Activated B cell treated with CpG ODN at 0.5 μM for 24 hours (primary cell): ENCODE data around the gene NLGN4X. TPM values are rescaled to one million over a fixed set of nuclear protein-coding genes. Genes with fewer than 3 reads are reported as not detected.

ENCODE experiments used
- ATAC-seq: fragments of 200-7000 bp; cut with Tn5 transposase; one replicate; pipeline ENCODE4 v1.10.0; 2021; ENCODE audit warnings: low read depth, mild to moderate bottlenecking, moderate library complexity
- CTCF ChIA-PET: fragments of 350-600 bp; sonication (Branson Sonifier 250); formaldehyde crosslinking; loops from one replicate; lab custom pipeline; 2021; ENCODE audit warnings: antibody characterized with exemption; lab: Charles Lee
- POLR2A ChIA-PET: fragments of 350-600 bp; sonication (Branson Sonifier 250); formaldehyde crosslinking; loops from one replicate; lab custom pipeline; 2021; ENCODE audit warnings: antibody characterized with exemption; lab: Charles Lee
- DNase-seq: peaks from one replicate; pipeline ENCODE4 v3.0.0; 2022
- H3K27ac Mint-ChIP-seq: one replicate; pipeline ENCODE4 v1.8.0; 2020; ENCODE audit warnings: mixed read lengths
- H3K27me3 Mint-ChIP-seq: one replicate; pipeline ENCODE4 v1.8.0; 2021; ENCODE audit warnings: mixed read lengths
- H3K36me3 Mint-ChIP-seq: one replicate; pipeline ENCODE4 v1.8.0; 2021; ENCODE audit warnings: low read depth, mixed read lengths
- H3K4me1 Mint-ChIP-seq: one replicate; pipeline ENCODE4 v1.8.0; 2021; ENCODE audit warnings: mixed read lengths
- H3K4me3 Mint-ChIP-seq: one replicate; pipeline ENCODE4 v1.8.0; 2020; ENCODE audit warnings: mild to moderate bottlenecking, mixed read lengths
- H3K9me3 Mint-ChIP-seq: one replicate; pipeline ENCODE4 v1.8.0; 2020; ENCODE audit warnings: mixed read lengths
- intact Hi-C: fragments of 100-400 bp; cut with micrococcal nuclease; formaldehyde crosslinking; loops from one replicate; pipeline ENCODE4 v1.15.1; 2024
- total RNA-seq: library from RNA; stranded (reverse); gene quantifications from 2 replicates; pipeline ENCODE4 v1.2.3, GENCODE V29; 2022
- TF ChIP-seq, protein P1 (sequence below): fragments of 200-600 bp; IDR thresholded peaks from one replicate; pipeline ENCODE4 v1.8.0; 2022; ENCODE audit warnings: antibody characterized with exemption, mild to moderate bottlenecking

The NLGN4X gene
- total RNA-seq, 1 donor from 2014 or later, result 0.35 TPM

DNA sequence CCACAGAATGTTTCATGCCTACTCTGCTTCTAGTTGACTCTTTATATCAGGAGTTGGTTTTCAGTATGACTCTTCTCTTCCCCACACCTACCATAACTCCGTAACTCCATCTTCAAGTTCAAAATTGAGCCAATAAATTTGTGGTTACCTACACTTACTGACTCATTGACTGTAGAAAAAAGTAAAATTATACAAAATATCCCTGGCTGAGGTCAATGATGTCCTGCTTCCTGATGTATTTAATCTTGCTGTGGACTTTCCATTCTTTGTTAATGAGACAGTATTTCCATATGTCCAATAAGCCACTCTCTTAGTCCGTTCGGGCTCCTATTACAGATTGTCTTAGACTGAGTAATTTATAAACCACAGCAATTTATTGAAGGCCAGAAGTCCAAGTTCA, 9.9 kb upstream of the NLGN4X start:
- intact Hi-C loops, result no loop called here
- Mint-ChIP-seq H3K27ac (no peak overlapping the region), H3K4me1 (no peaks in the 10 kb centered on the region), H3K4me3 (no peak overlapping the region), H3K36me3 (no peaks in the 10 kb centered on the region), H3K27me3 (no peaks in the 10 kb centered on the region), H3K9me3 (no peaks in the 10 kb centered on the region)
- ChIA-PET CTCF (no interaction called here), POLR2A (no interaction called here)
- TF ChIP-seq, protein P1, sequence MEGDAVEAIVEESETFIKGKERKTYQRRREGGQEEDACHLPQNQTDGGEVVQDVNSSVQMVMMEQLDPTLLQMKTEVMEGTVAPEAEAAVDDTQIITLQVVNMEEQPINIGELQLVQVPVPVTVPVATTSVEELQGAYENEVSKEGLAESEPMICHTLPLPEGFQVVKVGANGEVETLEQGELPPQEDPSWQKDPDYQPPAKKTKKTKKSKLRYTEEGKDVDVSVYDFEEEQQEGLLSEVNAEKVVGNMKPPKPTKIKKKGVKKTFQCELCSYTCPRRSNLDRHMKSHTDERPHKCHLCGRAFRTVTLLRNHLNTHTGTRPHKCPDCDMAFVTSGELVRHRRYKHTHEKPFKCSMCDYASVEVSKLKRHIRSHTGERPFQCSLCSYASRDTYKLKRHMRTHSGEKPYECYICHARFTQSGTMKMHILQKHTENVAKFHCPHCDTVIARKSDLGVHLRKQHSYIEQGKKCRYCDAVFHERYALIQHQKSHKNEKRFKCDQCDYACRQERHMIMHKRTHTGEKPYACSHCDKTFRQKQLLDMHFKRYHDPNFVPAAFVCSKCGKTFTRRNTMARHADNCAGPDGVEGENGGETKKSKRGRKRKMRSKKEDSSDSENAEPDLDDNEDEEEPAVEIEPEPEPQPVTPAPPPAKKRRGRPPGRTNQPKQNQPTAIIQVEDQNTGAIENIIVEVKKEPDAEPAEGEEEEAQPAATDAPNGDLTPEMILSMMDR, result no peak
- ATAC-seq (no peak), DNase-seq (no peak)

DNA sequence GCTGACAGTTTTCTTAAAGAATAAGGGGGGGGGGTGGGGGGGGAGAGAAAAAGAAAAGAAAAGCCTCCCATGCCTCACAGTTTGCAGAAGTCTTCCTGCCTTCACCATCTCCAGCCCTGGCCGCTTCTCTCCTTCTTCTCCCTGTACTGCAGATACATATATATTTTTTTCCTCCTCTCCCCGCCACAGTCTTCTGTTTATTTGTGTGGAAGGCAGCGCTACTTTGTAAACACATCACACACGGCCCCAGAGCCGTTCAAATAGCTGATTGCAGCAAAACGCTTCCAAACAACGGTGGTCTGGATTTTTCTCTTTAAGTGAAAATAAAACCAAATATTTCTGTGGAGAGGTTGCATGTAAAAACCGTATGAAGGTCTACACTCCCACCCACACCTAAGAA, 732 bp downstream of the NLGN4X start:
- ATAC-seq (no peak), DNase-seq (no peak)
- TF ChIP-seq, protein P1, result no peak
- intact Hi-C loops, result loop anchor here (10.0 kb wide), 2 partner anchors 203 to 857 kb away; no protein-coding TSS in a partner anchor
- Mint-ChIP-seq H3K36me3 (no peaks in the 10 kb centered on the region), H3K4me1 (peaks cover 4% of the 10 kb centered on the region), H3K27me3 (peaks cover 18% of the 10 kb centered on the region), H3K9me3 (no peaks in the 10 kb centered on the region), H3K27ac (no peak overlapping the region), H3K4me3 (no peak overlapping the region)
- POLR2A ChIA-PET, result no interaction called here
- CTCF ChIA-PET, result no interaction called here

DNA sequence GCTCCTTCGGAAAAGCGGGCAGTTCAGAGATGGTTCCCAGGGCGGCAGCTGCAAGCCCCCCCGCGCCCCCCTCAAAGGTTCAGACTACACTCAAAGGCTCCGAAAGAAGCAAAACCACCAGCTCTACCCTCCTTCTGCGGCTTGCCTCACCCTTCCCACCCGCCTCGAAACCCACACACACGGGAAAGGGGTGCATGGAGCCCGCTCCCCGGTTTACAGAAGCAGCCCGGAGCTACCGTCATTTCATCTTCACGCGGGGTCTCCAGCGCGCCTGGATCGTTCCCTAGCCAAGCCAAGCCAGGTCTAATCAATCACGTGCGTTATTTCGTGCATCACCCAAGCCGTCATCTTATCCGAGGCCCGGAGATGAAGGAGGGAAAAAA, 1.2 kb downstream of the NLGN4X start:
- intact Hi-C loops, result loop anchor here (10.0 kb wide), 2 partner anchors 203 to 857 kb away; no protein-coding TSS in a partner anchor
- Mint-ChIP-seq H3K27ac (no peak overlapping the region), H3K4me3 (peak overlapping the region; percentile 63), H3K27me3 (peaks cover 18% of the 10 kb centered on the region), H3K9me3 (no peaks in the 10 kb centered on the region), H3K36me3 (no peaks in the 10 kb centered on the region), H3K4me1 (peaks cover 7% of the 10 kb centered on the region)
- DNase-seq (no peak), ATAC-seq (no peak)
- TF ChIP-seq, protein P1, result no peak
- ChIA-PET POLR2A (no interaction called here), CTCF (no interaction called here)

DNA sequence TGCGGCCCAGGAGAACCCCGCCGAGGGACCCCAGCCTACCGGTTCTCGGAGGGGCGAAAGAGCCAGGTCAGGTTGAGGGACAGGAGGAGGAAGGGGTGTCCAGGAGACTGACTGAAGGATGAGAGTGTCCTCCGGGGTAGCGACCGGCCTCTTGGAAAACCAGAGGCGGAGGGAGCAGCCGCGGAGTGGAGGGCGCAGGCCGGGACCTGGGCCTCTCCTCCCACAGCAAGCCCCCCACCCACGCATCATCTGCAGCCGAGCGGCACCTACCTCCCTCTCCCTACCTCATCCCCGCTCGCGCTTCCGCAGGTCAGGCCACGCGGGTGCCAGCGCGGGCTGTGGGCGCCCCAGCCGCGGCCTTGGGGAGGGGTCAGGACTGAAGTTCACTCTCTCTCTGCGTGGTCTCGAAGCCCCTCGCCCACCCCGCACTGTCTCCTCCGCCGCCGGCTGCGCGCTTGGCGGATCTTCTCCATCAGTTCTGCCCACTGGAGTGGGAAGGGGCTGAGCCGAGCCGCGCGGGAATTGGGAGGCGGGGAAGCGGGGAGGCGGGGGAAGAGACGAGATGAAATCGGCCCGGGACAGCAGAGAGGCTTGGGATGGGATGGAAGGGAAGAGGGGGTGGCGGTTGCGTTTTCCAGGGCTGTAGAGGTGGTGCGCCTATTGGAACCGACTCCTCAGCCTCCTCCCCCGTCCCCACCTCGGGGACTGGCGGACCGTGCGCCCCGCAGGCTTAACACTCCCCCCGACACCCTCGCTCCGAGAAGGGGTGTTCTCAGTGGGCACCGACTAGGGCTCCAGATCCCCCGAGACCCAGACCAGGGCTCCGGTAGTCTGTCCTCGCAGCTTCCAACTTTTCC, 1.8 kb downstream of the NLGN4X start:
- H3K4me1 Mint-ChIP-seq, result peaks cover 7% of the 10 kb centered on the region
- ATAC-seq (no peak), DNase-seq (no peak)
- H3K9me3 Mint-ChIP-seq, result no peaks in the 10 kb centered on the region
- ChIA-PET POLR2A (no interaction called here), CTCF (no interaction called here)
- H3K36me3 Mint-ChIP-seq, result no peaks in the 10 kb centered on the region
- H3K4me3 Mint-ChIP-seq, result peak overlapping the region; percentile 38
- H3K27ac Mint-ChIP-seq, result no peak overlapping the region
- intact Hi-C loops, result loop anchor here (10.0 kb wide), 2 partner anchors 202 to 858 kb away; no protein-coding TSS in a partner anchor
- TF ChIP-seq, protein P1, result no peak
- H3K27me3 Mint-ChIP-seq, result peaks cover 18% of the 10 kb centered on the region

DNA sequence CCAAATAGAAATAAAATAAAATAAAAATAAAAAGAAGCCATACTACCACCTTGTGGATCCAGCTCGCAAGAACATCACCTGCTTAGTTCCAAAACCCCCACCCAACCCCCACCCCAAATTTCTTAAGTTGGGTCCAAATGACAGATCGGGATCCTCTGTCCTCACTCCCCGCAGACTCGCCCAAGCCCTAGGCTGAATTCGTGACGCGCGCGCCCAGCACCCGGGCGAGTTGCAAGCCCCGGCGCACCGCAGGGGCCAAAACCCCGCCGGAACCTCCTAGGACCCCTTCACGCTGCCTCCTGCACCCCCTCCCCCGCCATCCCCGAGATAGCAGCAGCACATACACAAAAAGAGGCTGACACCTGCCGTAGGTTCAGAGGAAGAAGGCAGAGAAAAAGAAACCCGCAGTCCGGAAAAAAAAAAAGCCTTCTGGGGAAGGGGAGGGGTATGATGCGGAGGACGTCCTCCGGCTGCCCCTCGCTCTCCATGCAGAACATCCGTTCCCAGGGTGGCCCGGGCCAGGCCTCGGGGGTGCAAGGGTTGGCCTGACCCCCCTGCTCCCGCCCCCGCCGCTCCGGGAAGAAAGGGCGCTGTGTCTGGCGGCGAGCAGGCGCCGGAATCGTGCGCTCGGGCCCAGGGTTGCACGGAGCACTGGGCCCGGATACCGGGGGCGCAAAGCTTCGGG, 2.6 kb downstream of the NLGN4X start:
- H3K4me1 Mint-ChIP-seq, result peaks cover 7% of the 10 kb centered on the region
- CTCF ChIA-PET, result no interaction called here

More for the DNA sequence above, 2.6 kb downstream of the NLGN4X start:
- Mint-ChIP-seq H3K36me3 (no peaks in the 10 kb centered on the region), H3K27me3 (peaks cover 17% of the 10 kb centered on the region), H3K4me3 (peak overlapping the region; percentile 48), H3K9me3 (no peaks in the 10 kb centered on the region), H3K27ac (no peak overlapping the region)
- ATAC-seq (no peak), DNase-seq (no peak)
- POLR2A ChIA-PET, result no interaction called here
- intact Hi-C loops, result loop anchor here (10.0 kb wide), 2 partner anchors 201 to 859 kb away; no protein-coding TSS in a partner anchor
- TF ChIP-seq, protein P1, result no peak
